ENCODE results near the gene NFIB.

Gene NFIB

GRCh38 chr9:14340219-14340873, 26.4 kb upstream of the NFIB start:
- ATAC-seq (ENCODE audit: low read depth), result no peak
- Histone ChIP-seq H3K36me3 (ENCODE audit: low read depth) (no peaks in the 10 kb centered on the region), H3K4me3 (ENCODE audit: severe bottlenecking) (no peak overlapping the region), H3K9me3 (ENCODE audit: severe bottlenecking) (no peaks in the 10 kb centered on the region), H3K4me1 (ENCODE audit: insufficient read depth, poor library complexity, severe bottlenecking) (no peaks in the 10 kb centered on the region), H3K27me3 (ENCODE audit: insufficient read depth, poor library complexity, severe bottlenecking) (no peaks in the 10 kb centered on the region), H3K27ac (ENCODE audit: poor library complexity, severe bottlenecking) (no peak overlapping the region)
- no peak for DNase-seq (ENCODE audit: low spot score)
- no peak for TF ChIP-seq CTCF (IDR thresholded peaks at IDR 0.05; ENCODE audit: poor library complexity, severe bottlenecking)

GRCh38 chr9:14339746-14340145, 25.8 kb upstream of the NFIB start:
- Histone ChIP-seq H3K4me1 (ENCODE audit: insufficient read depth, poor library complexity, severe bottlenecking) (no peaks in the 10 kb centered on the region), H3K4me3 (ENCODE audit: severe bottlenecking) (no peak overlapping the region), H3K27me3 (ENCODE audit: insufficient read depth, poor library complexity, severe bottlenecking) (no peaks in the 10 kb centered on the region), H3K36me3 (ENCODE audit: low read depth) (no peaks in the 10 kb centered on the region), H3K9me3 (ENCODE audit: severe bottlenecking) (no peaks in the 10 kb centered on the region), H3K27ac (ENCODE audit: poor library complexity, severe bottlenecking) (no peak overlapping the region)
- ATAC-seq (ENCODE audit: low read depth) (no peak), DNase-seq (ENCODE audit: low spot score) (no peak)
- TF ChIP-seq CTCF (IDR thresholded peaks at IDR 0.05; ENCODE audit: poor library complexity, severe bottlenecking), result no peak

GRCh38 chr9:14337615-14338014, 23.7 kb upstream of the NFIB start:
- H3K4me3 ChIP-seq (ENCODE audit: severe bottlenecking), result no peak overlapping the region
- H3K27ac ChIP-seq (ENCODE audit: poor library complexity, severe bottlenecking), result no peak overlapping the region
- no peaks in the 10 kb centered on the region for H3K27me3 ChIP-seq (ENCODE audit: insufficient read depth, poor library complexity, severe bottlenecking)
- no peaks in the 10 kb centered on the region for H3K9me3 ChIP-seq (ENCODE audit: severe bottlenecking)
- ATAC-seq (ENCODE audit: low read depth), result no peak
- TF ChIP-seq CTCF (IDR thresholded peaks at IDR 0.05; ENCODE audit: poor library complexity, severe bottlenecking), result no peak
- no peak for DNase-seq (ENCODE audit: low spot score)
- no peaks in the 10 kb centered on the region for H3K36me3 ChIP-seq (ENCODE audit: low read depth)
- H3K4me1 ChIP-seq (ENCODE audit: insufficient read depth, poor library complexity, severe bottlenecking), result no peaks in the 10 kb centered on the region

- Histone ChIP-seq H3K4me1 (ENCODE audit: insufficient read depth, poor library complexity, severe bottlenecking) (no peaks in the 10 kb centered on the region), H3K27ac (ENCODE audit: poor library complexity, severe bottlenecking) (no peak overlapping the region), H3K27me3 (ENCODE audit: insufficient read depth, poor library complexity, severe bottlenecking) (no peaks in the 10 kb centered on the region), H3K9me3 (ENCODE audit: severe bottlenecking) (no peaks in the 10 kb centered on the region), H3K4me3 (ENCODE audit: severe bottlenecking) (no peak overlapping the region), H3K36me3 (ENCODE audit: low read depth) (no peaks in the 10 kb centered on the region)
- DNase-seq (ENCODE audit: low spot score) (no peak), ATAC-seq (ENCODE audit: low read depth) (no peak)
- TF ChIP-seq CTCF (IDR thresholded peaks at IDR 0.05; ENCODE audit: poor library complexity, severe bottlenecking), result no peak
Measured at GRCh38 chr9:14336244-14336643, 22.3 kb upstream of the NFIB start.

- no peak for DNase-seq (ENCODE audit: low spot score)
- H3K4me1 ChIP-seq (ENCODE audit: insufficient read depth, poor library complexity, severe bottlenecking), result peaks cover 10% of the 10 kb centered on the region
- no peaks in the 10 kb centered on the region for H3K27me3 ChIP-seq (ENCODE audit: insufficient read depth, poor library complexity, severe bottlenecking)
- H3K27ac ChIP-seq (ENCODE audit: poor library complexity, severe bottlenecking), result no peak overlapping the region
- TF ChIP-seq CTCF (IDR thresholded peaks at IDR 0.05; ENCODE audit: poor library complexity, severe bottlenecking), result no peak
- H3K9me3 ChIP-seq (ENCODE audit: severe bottlenecking), result no peaks in the 10 kb centered on the region
- H3K4me3 ChIP-seq (ENCODE audit: severe bottlenecking), result no peak overlapping the region
- ATAC-seq (ENCODE audit: low read depth), result no peak
- H3K36me3 ChIP-seq (ENCODE audit: low read depth), result no peaks in the 10 kb centered on the region
Measured at GRCh38 chr9:14331120-14331519, 17.2 kb upstream of the NFIB start.

Measured in RWPE2 (cell line).